Measurements from ENCODE around the gene CD44.

GRCh38 chr11:35275786-35276170 is 136.8 kb downstream of the CD44 start:
- TF ChIP-seq CTCF (IDR thresholded peaks at IDR 0.05) = no peak
- TF ChIP-seq POLR2A (IDR thresholded peaks at IDR 0.05) = no peak

All from thyroid gland (tissue), 4 donors.